Measurements from ENCODE around the gene EGLN1.

EGLN1 gene

DNA sequence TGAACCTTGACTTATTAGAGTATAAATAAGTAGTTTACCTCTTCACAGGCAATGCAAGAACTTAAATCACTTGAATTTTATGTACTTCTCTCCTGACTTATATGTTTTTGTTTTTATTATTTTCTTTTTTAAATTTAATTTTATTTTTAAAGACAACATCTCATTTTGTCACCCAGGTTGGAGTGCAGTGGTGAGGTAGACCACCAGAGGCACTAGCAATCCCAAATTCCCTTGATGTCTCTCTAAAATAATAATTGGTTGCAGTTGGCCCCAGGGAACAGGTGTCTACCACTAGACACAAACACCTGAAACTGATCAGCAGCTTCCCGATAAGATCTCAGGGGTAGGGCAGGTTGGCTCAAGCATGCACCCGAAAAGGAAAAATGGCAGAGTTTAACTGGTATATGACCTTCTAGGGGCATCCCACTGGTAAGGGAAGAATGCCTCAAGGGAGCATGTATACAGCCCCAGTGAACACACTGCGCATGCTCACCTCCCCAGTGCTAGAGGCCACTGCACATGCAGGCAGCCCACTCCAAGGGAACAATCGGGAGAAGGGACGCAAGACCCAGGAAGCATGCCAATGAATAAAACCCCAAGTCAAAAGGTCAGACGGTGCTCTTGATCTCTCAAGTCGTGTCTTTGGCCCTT, 99.1 kb downstream of the EGLN1 start:
- no peaks in the 10 kb centered on the region for H3K79me1 ChIP-seq (ENCODE audit: low read length)
- H3K27me3 ChIP-seq (ENCODE audit: insufficient read depth, low read length, poor library complexity), result no peaks in the 10 kb centered on the region
- H3K56ac ChIP-seq (ENCODE audit: low read length), result no peak overlapping the region
- WGBS (ENCODE audit: extremely low coverage, insufficient coverage, low lambda C conversion rate), result no CpG with 5 or more reads among the region's 7 CpGs
- no peak overlapping the region for H3K4me2 ChIP-seq (ENCODE audit: low read length)
- no peaks in the 10 kb centered on the region for H3K4me1 ChIP-seq (ENCODE audit: control insufficient read depth, low read depth, low read length)
- no peak overlapping the region for H3K9ac ChIP-seq (ENCODE audit: low read length)
- no peak for DNase-seq
- H2BK5ac ChIP-seq (ENCODE audit: low read length), result no peak overlapping the region
- H2BK120ac ChIP-seq (ENCODE audit: low read depth, low read length), result no peak overlapping the region
- H3K36me3 ChIP-seq (ENCODE audit: control insufficient read depth, insufficient read depth, low read length), result no peaks in the 10 kb centered on the region
- no peak overlapping the region for H3K27ac ChIP-seq (ENCODE audit: low read depth, low read length)
- no peak overlapping the region for H2AK5ac ChIP-seq (ENCODE audit: low read length)
- H3K23ac ChIP-seq (ENCODE audit: low read length), result no peak overlapping the region
- H3K79me2 ChIP-seq (ENCODE audit: control insufficient read depth, insufficient read depth, low read length), result no peaks in the 10 kb centered on the region
- H3K4ac ChIP-seq (ENCODE audit: low read depth, low read length), result no peak overlapping the region
- H4K5ac ChIP-seq (ENCODE audit: low read length), result no peak overlapping the region
- H3K4me3 ChIP-seq (ENCODE audit: low read length), result no peak overlapping the region
- H4K8ac ChIP-seq (ENCODE audit: low read depth, low read length), result no peak overlapping the region
- H3K18ac ChIP-seq (ENCODE audit: low read length), result no peak overlapping the region
- H2BK15ac ChIP-seq (replicated peaks; ENCODE audit: low read depth), result no peak overlapping the region

DNA sequence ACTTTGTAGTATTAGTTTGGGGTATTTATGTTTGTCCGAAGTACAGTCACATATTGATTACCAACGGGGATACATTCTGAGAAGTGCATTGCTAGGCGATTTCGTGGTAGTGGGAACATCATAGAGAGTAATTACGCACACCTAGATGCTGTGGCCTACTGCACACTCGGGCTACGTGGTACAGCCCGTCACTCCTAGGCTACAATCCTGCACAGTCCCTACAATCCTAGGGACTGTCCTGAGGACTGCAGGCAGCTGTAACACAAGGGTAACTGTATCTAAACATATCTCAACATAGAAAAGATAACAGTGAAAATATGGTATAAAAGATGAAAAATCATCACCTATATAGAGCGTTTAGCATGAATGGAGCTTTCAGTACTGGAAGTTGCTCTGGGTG, 103.0 kb downstream of the EGLN1 start:
- Histone ChIP-seq H2AK5ac (ENCODE audit: low read length) (no peak overlapping the region), H3K4ac (ENCODE audit: low read depth, low read length) (no peak overlapping the region), H4K5ac (ENCODE audit: low read length) (no peak overlapping the region), H3K36me3 (ENCODE audit: control insufficient read depth, insufficient read depth, low read length) (no peaks in the 10 kb centered on the region), H3K27ac (ENCODE audit: low read depth, low read length) (no peak overlapping the region), H4K8ac (ENCODE audit: low read depth, low read length) (no peak overlapping the region), H3K18ac (ENCODE audit: low read length) (no peak overlapping the region), H3K9ac (ENCODE audit: low read length) (no peak overlapping the region), H3K56ac (ENCODE audit: low read length) (no peak overlapping the region), H3K27me3 (ENCODE audit: insufficient read depth, low read length, poor library complexity) (no peaks in the 10 kb centered on the region), H2BK5ac (ENCODE audit: low read length) (no peak overlapping the region), H2BK120ac (ENCODE audit: low read depth, low read length) (no peak overlapping the region), H2BK15ac (replicated peaks; ENCODE audit: low read depth) (no peak overlapping the region), H3K23ac (ENCODE audit: low read length) (no peak overlapping the region), H3K4me3 (ENCODE audit: low read length) (no peak overlapping the region), H3K4me1 (ENCODE audit: control insufficient read depth, low read depth, low read length) (no peaks in the 10 kb centered on the region), H3K4me2 (ENCODE audit: low read length) (no peak overlapping the region), H3K79me2 (ENCODE audit: control insufficient read depth, insufficient read depth, low read length) (no peaks in the 10 kb centered on the region), H3K79me1 (ENCODE audit: low read length) (no peaks in the 10 kb centered on the region)
- WGBS (ENCODE audit: extremely low coverage, insufficient coverage, low lambda C conversion rate), result no CpG with 5 or more reads among the region's 9 CpGs
- DNase-seq, result no peak

DNA sequence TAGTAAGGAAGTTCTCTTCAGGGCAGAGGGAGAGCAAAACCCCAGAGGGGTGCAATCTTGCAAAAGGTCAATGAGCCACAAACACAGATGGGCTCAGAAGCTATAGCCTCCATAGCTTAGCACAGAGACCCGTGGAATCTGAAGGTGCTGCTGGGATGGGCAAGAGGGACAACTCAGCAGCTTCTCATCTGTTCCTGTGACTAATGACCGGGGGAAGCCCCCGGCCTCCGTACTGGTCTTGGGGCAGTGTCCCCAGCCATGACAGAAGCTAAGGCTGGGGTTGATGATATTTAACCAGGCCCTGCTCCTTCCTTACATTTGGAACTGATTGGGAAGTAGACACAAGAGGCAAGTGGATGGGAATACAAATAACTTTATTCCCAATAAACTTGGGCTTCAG, 103.5 kb downstream of the EGLN1 start:
- Histone ChIP-seq H2AK5ac (ENCODE audit: low read length) (no peak overlapping the region), H3K4ac (ENCODE audit: low read depth, low read length) (no peak overlapping the region), H3K23ac (ENCODE audit: low read length) (no peak overlapping the region), H2BK120ac (ENCODE audit: low read depth, low read length) (no peak overlapping the region), H3K79me2 (ENCODE audit: control insufficient read depth, insufficient read depth, low read length) (no peaks in the 10 kb centered on the region), H4K5ac (ENCODE audit: low read length) (no peak overlapping the region), H3K36me3 (ENCODE audit: control insufficient read depth, insufficient read depth, low read length) (no peaks in the 10 kb centered on the region), H3K4me3 (ENCODE audit: low read length) (no peak overlapping the region), H3K18ac (ENCODE audit: low read length) (no peak overlapping the region), H3K27ac (ENCODE audit: low read depth, low read length) (no peak overlapping the region), H3K79me1 (ENCODE audit: low read length) (no peaks in the 10 kb centered on the region), H3K27me3 (ENCODE audit: insufficient read depth, low read length, poor library complexity) (no peaks in the 10 kb centered on the region), H3K9ac (ENCODE audit: low read length) (no peak overlapping the region), H2BK5ac (ENCODE audit: low read length) (no peak overlapping the region), H3K4me2 (ENCODE audit: low read length) (no peak overlapping the region), H4K8ac (ENCODE audit: low read depth, low read length) (no peak overlapping the region), H2BK15ac (replicated peaks; ENCODE audit: low read depth) (no peak overlapping the region), H3K56ac (ENCODE audit: low read length) (no peak overlapping the region), H3K4me1 (ENCODE audit: control insufficient read depth, low read depth, low read length) (no peaks in the 10 kb centered on the region)
- no peak for DNase-seq
- WGBS (ENCODE audit: extremely low coverage, insufficient coverage, low lambda C conversion rate), result no CpG with 5 or more reads among the region's 4 CpGs

DNA sequence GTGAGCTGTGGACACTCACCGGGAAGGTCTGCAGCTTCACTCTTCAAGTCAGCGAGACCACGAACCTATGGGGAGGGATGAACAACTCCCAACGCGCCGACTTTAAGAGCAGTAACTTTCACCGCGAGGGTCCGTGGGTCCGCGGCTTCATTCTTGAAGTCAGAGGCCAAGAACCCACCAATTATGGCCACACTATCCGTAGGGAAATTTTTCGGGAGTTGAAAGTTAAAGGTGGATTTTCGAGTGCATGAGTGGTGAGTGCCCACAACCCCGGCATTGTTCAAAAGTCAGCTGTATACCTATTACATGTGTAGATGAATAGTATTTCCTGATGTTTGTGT, 104.1 kb downstream of the EGLN1 start:
- Histone ChIP-seq H3K9ac (ENCODE audit: low read length) (no peak overlapping the region), H2BK15ac (replicated peaks; ENCODE audit: low read depth) (no peak overlapping the region), H3K4me3 (ENCODE audit: low read length) (no peak overlapping the region), H3K27me3 (ENCODE audit: insufficient read depth, low read length, poor library complexity) (no peaks in the 10 kb centered on the region), H2AK5ac (ENCODE audit: low read length) (no peak overlapping the region), H3K23ac (ENCODE audit: low read length) (no peak overlapping the region), H2BK120ac (ENCODE audit: low read depth, low read length) (no peak overlapping the region), H3K79me1 (ENCODE audit: low read length) (no peaks in the 10 kb centered on the region), H3K56ac (ENCODE audit: low read length) (no peak overlapping the region), H3K18ac (ENCODE audit: low read length) (no peak overlapping the region), H3K4ac (ENCODE audit: low read depth, low read length) (no peak overlapping the region), H3K27ac (ENCODE audit: low read depth, low read length) (no peak overlapping the region), H4K5ac (ENCODE audit: low read length) (no peak overlapping the region), H3K36me3 (ENCODE audit: control insufficient read depth, insufficient read depth, low read length) (no peaks in the 10 kb centered on the region), H4K8ac (ENCODE audit: low read depth, low read length) (no peak overlapping the region), H3K79me2 (ENCODE audit: control insufficient read depth, insufficient read depth, low read length) (no peaks in the 10 kb centered on the region), H2BK5ac (ENCODE audit: low read length) (no peak overlapping the region), H3K4me1 (ENCODE audit: control insufficient read depth, low read depth, low read length) (no peaks in the 10 kb centered on the region), H3K4me2 (ENCODE audit: low read length) (no peak overlapping the region)
- DNase-seq, result no peak
- no CpG with 5 or more reads among the region's 15 CpGs for whole genome bisulfite sequencing (ENCODE audit: extremely low coverage, insufficient coverage, low lambda C conversion rate)

DNA sequence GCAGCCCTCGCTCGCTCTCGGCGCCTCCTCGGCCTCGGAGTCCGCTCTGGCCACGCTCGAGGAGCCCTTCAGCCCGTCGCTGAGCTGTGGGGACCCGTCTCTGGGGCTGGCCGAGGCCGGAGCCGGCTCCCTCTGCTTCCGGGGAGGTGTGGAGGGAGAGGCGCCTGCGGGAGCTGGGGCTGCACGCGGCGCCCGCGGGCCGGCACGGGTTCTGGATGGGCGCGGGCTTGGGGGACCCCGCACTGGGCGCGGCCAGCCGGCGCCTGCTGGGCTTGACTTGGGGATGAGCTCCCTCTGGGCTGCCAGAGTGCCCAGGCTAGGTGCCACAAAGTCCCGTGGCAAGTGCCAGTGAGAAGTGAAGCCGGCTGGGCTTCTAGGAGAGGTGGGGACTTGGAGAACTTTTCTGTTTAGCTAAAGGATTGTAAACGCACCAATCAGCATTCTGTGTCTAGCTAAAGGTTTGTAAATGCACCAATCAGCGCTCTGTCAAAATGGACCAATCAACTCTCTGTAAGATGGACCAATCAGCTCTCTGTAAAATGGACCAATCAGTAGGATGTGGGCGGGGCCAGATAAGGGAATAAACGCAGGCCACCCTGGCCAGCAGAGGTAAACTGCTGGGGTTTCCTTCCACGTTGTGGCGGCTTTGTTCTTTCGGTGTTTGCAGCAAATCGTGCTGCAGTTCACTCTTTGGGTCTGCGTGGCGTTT, 104.6 kb downstream of the EGLN1 start:
- no peak overlapping the region for H3K23ac ChIP-seq (ENCODE audit: low read length)
- no peak overlapping the region for H3K18ac ChIP-seq (ENCODE audit: low read length)
- H3K79me2 ChIP-seq (ENCODE audit: control insufficient read depth, insufficient read depth, low read length), result no peaks in the 10 kb centered on the region
- no peak overlapping the region for H2AK5ac ChIP-seq (ENCODE audit: low read length)
- H3K27ac ChIP-seq (ENCODE audit: low read depth, low read length), result no peak overlapping the region
- H3K27me3 ChIP-seq (ENCODE audit: insufficient read depth, low read length, poor library complexity), result no peaks in the 10 kb centered on the region
- H2BK5ac ChIP-seq (ENCODE audit: low read length), result no peak overlapping the region
- no peak overlapping the region for H4K8ac ChIP-seq (ENCODE audit: low read depth, low read length)
- no peak overlapping the region for H3K4ac ChIP-seq (ENCODE audit: low read depth, low read length)
- H3K4me1 ChIP-seq (ENCODE audit: control insufficient read depth, low read depth, low read length), result no peaks in the 10 kb centered on the region
- no peak overlapping the region for H2BK15ac ChIP-seq (replicated peaks; ENCODE audit: low read depth)
- no peak overlapping the region for H3K4me2 ChIP-seq (ENCODE audit: low read length)
- no peak overlapping the region for H3K4me3 ChIP-seq (ENCODE audit: low read length)
- no peak overlapping the region for H4K5ac ChIP-seq (ENCODE audit: low read length)
- H2BK120ac ChIP-seq (ENCODE audit: low read depth, low read length), result no peak overlapping the region
- DNase-seq, result no peak
- no CpG with 5 or more reads among the region's 44 CpGs for WGBS (ENCODE audit: extremely low coverage, insufficient coverage, low lambda C conversion rate)
- H3K9ac ChIP-seq (ENCODE audit: low read length), result no peak overlapping the region
- no peaks in the 10 kb centered on the region for H3K79me1 ChIP-seq (ENCODE audit: low read length)
- H3K56ac ChIP-seq (ENCODE audit: low read length), result no peak overlapping the region
- no peaks in the 10 kb centered on the region for H3K36me3 ChIP-seq (ENCODE audit: control insufficient read depth, insufficient read depth, low read length)

DNA sequence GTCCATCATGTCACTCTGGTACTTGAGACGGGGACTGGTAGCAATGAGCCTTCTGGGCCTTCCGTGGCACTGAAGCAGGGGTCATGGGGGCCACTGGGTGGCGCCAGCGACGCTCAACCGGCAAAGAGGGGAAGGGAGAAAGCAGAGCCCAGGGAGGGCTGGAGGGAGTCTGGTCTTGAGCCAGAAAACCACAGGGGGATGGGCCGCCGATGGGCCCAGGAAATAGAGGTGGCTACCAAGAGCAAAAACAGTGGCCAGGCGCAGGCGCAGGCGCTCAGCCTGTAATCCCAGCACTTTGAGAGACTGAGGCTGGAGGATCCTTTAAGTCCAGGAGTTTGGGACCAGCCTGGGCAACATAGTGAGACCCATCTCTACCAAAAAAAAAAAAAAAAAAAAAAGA, 106.2 kb downstream of the EGLN1 start:
- no peaks in the 10 kb centered on the region for H3K4me1 ChIP-seq (ENCODE audit: control insufficient read depth, low read depth, low read length)
- H2BK5ac ChIP-seq (ENCODE audit: low read length), result no peak overlapping the region
- no peak overlapping the region for H3K23ac ChIP-seq (ENCODE audit: low read length)
- no peak overlapping the region for H3K56ac ChIP-seq (ENCODE audit: low read length)
- WGBS (ENCODE audit: extremely low coverage, insufficient coverage, low lambda C conversion rate), result no CpG with 5 or more reads among the region's 11 CpGs
- no peaks in the 10 kb centered on the region for H3K36me3 ChIP-seq (ENCODE audit: control insufficient read depth, insufficient read depth, low read length)
- H3K79me1 ChIP-seq (ENCODE audit: low read length), result no peaks in the 10 kb centered on the region
- H3K4me3 ChIP-seq (ENCODE audit: low read length), result no peak overlapping the region
- H3K9ac ChIP-seq (ENCODE audit: low read length), result no peak overlapping the region
- no peak overlapping the region for H3K27ac ChIP-seq (ENCODE audit: low read depth, low read length)
- no peak overlapping the region for H2BK15ac ChIP-seq (replicated peaks; ENCODE audit: low read depth)
- no peaks in the 10 kb centered on the region for H3K79me2 ChIP-seq (ENCODE audit: control insufficient read depth, insufficient read depth, low read length)
- H3K4ac ChIP-seq (ENCODE audit: low read depth, low read length), result no peak overlapping the region
- H4K5ac ChIP-seq (ENCODE audit: low read length), result no peak overlapping the region
- no peak overlapping the region for H3K4me2 ChIP-seq (ENCODE audit: low read length)
- H2BK120ac ChIP-seq (ENCODE audit: low read depth, low read length), result no peak overlapping the region
- H2AK5ac ChIP-seq (ENCODE audit: low read length), result no peak overlapping the region
- no peak overlapping the region for H3K18ac ChIP-seq (ENCODE audit: low read length)
- H3K27me3 ChIP-seq (ENCODE audit: insufficient read depth, low read length, poor library complexity), result no peaks in the 10 kb centered on the region
- no peak overlapping the region for H4K8ac ChIP-seq (ENCODE audit: low read depth, low read length)
- peak; percentile 79 for DNase-seq

Data from mesendoderm (in vitro differentiated cells).